Gastroesophageal sphincter (tissue), 3 donors: ENCODE results near the gene ELMO1.

Source experiments
- POLR2A ChIP-seq, 2 donors: fragments of 450-650 bp; IDR thresholded peaks; one replicate each; pipeline ENCODE4 v1.6.1; 2017; ENCODE audit warnings: antibody characterized with exemption in 2 of 2, mild to moderate bottlenecking in 2 of 2, moderate library complexity in 1 of 2
- POLR2AphosphoS5 ChIP-seq: sonication (generic); formaldehyde crosslinking; IDR thresholded peaks from one replicate; pipeline ENCODE4 v1.6.1; 2017; ENCODE audit warnings: antibody characterized with exemption
- TF ChIP-seq, protein P1 (sequence below), 4 experiments: fragments of 200-600 bp in 2 of 4; fragments of 450-650 bp in 2 of 4; sonication (generic) in 1 of 4; IDR thresholded peaks; one replicate each; pipeline ENCODE4 v1.5.1; 2017 to 2019; ENCODE audit warnings: antibody characterized with exemption in 4 of 4, mild to moderate bottlenecking in 2 of 4, moderate library complexity in 2 of 4

DNA sequence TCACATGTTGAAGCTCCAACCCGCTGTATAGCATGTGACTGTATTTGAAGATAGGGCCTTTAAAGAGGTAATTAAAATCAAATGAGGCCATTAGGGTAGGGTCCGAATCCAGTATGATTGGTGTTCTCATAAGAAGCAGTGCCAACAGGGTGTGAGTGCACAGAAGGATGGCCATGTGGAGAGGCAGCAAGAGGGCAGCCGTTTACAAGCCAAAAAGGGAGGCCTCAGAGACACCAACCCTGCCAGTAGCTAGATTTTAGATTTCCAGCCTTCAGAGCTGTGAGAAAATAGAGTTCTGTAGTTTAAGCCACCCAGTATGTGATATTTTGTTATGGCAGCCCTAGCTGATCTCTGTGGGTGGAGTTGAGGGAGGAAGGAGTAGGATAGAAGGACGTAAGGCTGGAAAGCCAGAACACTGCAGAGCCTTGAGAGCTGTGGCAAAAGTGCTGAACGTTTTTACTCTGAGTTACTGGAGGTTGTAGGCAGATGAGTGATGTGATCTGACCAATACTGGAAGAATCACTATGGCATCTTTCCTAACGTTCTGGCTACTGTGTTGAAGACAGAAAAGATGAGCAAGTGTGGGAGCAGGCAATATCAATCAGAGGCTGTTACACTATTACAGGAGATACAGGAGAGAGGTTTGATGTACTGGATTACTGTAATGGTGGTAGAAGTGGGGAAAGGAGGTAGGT is 334.9 kb downstream of the ELMO1 start:
- TF ChIP-seq, protein P1, sequence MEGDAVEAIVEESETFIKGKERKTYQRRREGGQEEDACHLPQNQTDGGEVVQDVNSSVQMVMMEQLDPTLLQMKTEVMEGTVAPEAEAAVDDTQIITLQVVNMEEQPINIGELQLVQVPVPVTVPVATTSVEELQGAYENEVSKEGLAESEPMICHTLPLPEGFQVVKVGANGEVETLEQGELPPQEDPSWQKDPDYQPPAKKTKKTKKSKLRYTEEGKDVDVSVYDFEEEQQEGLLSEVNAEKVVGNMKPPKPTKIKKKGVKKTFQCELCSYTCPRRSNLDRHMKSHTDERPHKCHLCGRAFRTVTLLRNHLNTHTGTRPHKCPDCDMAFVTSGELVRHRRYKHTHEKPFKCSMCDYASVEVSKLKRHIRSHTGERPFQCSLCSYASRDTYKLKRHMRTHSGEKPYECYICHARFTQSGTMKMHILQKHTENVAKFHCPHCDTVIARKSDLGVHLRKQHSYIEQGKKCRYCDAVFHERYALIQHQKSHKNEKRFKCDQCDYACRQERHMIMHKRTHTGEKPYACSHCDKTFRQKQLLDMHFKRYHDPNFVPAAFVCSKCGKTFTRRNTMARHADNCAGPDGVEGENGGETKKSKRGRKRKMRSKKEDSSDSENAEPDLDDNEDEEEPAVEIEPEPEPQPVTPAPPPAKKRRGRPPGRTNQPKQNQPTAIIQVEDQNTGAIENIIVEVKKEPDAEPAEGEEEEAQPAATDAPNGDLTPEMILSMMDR (IDR thresholded peaks at IDR 0.05) = no peak
- TF ChIP-seq POLR2A (IDR thresholded peaks at IDR 0.05) (no peak), POLR2AphosphoS5 (no peak)
